ENCODE measurements around the gene TMEM69. TPM values are rescaled to one million over a fixed set of nuclear protein-coding genes. Genes with fewer than 3 reads are reported as not detected.
"Not testable (repeated sequence)": the region's sequence is repeated elsewhere in the genome, so short reads cannot be mapped to it uniquely, and the experiment has no call there.

Gene TMEM69
- total RNA-seq, 1 donor from 2014 or later = 27.8 TPM

GRCh38 chr1:45730780-45731319 lies 42.9 kb downstream of the TMEM69 start:
- no peaks in the 10 kb centered on the region for H3K4me1 Mint-ChIP-seq (ENCODE audit: unreplicated experiment)
- H3K9me3 Mint-ChIP-seq (ENCODE audit: unreplicated experiment) = no peaks in the 10 kb centered on the region
- H3K27me3 Mint-ChIP-seq (ENCODE audit: unreplicated experiment) = no peaks in the 10 kb centered on the region
- no peaks in the 10 kb centered on the region for H3K36me3 Mint-ChIP-seq (ENCODE audit: low read depth, unreplicated experiment)
- TF ChIP-seq CTCF (IDR thresholded peaks at IDR 0.05; ENCODE audit: unreplicated experiment) = no peak
- no peak overlapping the region for H3K27ac Mint-ChIP-seq (ENCODE audit: unreplicated experiment)
- no peak overlapping the region for H3K4me3 Mint-ChIP-seq (ENCODE audit: unreplicated experiment)
- DNase-seq (ENCODE audit: low spot score) = no peak

DNA sequence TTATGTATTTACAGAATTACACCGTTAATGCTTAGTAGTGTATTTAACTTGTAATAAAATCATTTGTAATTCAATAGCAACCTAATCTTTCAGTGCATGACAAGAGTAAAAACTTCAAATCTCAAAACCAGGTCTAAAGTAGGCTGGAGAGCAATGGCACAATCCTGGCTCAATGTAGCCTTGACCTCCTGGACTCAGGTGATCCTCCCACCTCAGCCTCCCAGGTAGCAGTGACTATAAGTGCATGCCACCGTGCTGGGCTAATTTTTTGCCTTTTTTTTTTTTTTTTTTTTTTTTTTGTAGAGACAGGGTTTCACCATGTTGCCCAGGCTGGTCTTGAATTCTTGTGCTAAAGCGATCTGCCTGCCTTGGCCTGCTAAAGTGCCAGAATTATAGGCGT lies 51.2 kb downstream of the TMEM69 start:
- TF ChIP-seq CTCF (IDR thresholded peaks at IDR 0.05; ENCODE audit: unreplicated experiment) = no peak
- peaks cover 9% of the 10 kb centered on the region for H3K36me3 Mint-ChIP-seq (ENCODE audit: low read depth, unreplicated experiment)
- DNase-seq (ENCODE audit: low spot score) = no peak
- H3K27ac Mint-ChIP-seq (ENCODE audit: unreplicated experiment) = no peak overlapping the region
- H3K27me3 Mint-ChIP-seq (ENCODE audit: unreplicated experiment) = no peaks in the 10 kb centered on the region
- no peak overlapping the region for H3K4me3 Mint-ChIP-seq (ENCODE audit: unreplicated experiment)
- no peaks in the 10 kb centered on the region for H3K4me1 Mint-ChIP-seq (ENCODE audit: unreplicated experiment)
- no peaks in the 10 kb centered on the region for H3K9me3 Mint-ChIP-seq (ENCODE audit: unreplicated experiment)

DNA sequence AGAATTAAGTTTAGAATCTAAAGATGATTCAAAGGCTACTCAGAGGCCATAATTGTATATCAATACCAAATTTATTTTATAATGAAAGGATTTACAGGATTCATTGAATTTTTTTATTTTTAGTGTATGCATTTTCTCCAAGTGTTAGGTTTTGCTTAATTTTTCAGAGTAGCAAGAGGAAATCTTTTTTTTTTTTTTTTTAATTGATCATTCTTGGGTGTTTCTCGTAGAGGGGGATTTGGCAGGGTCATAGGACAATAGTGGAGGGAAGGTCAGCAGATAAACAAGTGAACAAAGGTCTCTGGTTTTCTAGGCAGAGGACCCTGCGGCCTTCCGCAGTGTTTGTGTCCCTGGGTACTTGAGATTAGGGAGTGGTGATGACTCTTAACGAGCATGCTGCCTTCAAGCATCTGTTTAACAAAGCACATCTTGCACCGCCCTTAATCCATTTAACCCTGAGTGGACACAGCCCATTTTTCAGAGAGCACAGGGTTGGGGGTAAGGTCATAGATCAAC lies 51.7 kb downstream of the TMEM69 start:
- H3K27me3 Mint-ChIP-seq (ENCODE audit: unreplicated experiment); H3K9me3 Mint-ChIP-seq (ENCODE audit: unreplicated experiment); H3K4me1 Mint-ChIP-seq (ENCODE audit: unreplicated experiment); H3K4me3 Mint-ChIP-seq (ENCODE audit: unreplicated experiment); DNase-seq (ENCODE audit: low spot score); H3K27ac Mint-ChIP-seq (ENCODE audit: unreplicated experiment); H3K36me3 Mint-ChIP-seq (ENCODE audit: low read depth, unreplicated experiment): not testable (repeated sequence)

Other genes with a start within 250 kb of the TMEM69 start
- gene TESK2, start 197.0 kb upstream of the TMEM69 start, total RNA-seq (ENCODE audit: unreplicated experiment) = 8.0 TPM
- gene CCDC163, start 188.1 kb upstream of the TMEM69 start, total RNA-seq (ENCODE audit: unreplicated experiment) = 4.8 TPM
- gene MMACHC, start 187.9 kb upstream of the TMEM69 start, total RNA-seq (ENCODE audit: unreplicated experiment) = 5.8 TPM
- 325 TPM for gene PRDX1, start 166.3 kb upstream of the TMEM69 start, total RNA-seq (ENCODE audit: unreplicated experiment)
- gene AKR1A1, start 137.4 kb upstream of the TMEM69 start, total RNA-seq (ENCODE audit: unreplicated experiment) = 125 TPM
- 149 TPM for gene NASP, start 104.1 kb upstream of the TMEM69 start, total RNA-seq (ENCODE audit: unreplicated experiment)
- gene CCDC17, start 64.1 kb upstream of the TMEM69 start, total RNA-seq (ENCODE audit: unreplicated experiment) = 3.9 TPM
- 102 TPM for gene GPBP1L1, start 1.6 kb upstream of the TMEM69 start, total RNA-seq (ENCODE audit: unreplicated experiment)
- gene IPP, start 62.5 kb downstream of the TMEM69 start, total RNA-seq (ENCODE audit: unreplicated experiment) = 9.3 TPM
- gene MAST2, start 115.4 kb downstream of the TMEM69 start, total RNA-seq (ENCODE audit: unreplicated experiment) = 27.6 TPM